NCI-H2029 (cell line): Measurements from ENCODE around the gene C17orf100.
A peak's percentile ranks its signal among the peaks of the same experiment; 100 is the strongest.

Experiments used
- DNase-seq: peaks from one replicate; lab custom pipeline; 2025; lab: John Stamatoyannopoulos, UW

C17orf100 gene

GRCh38 chr17:6651354-6651918, at the start of gene C17orf100, which contains the start of gene MED31:
TSS of gene C17orf100 (plus strand) at chr17:6651762. CDS start at chr17:6651914, 152 bp downstream.
TSS of gene MED31 (minus strand) at chr17:6651605. CDS start at chr17:6651528, 77 bp downstream.
- peak; percentile 84 for DNase-seq

- no peak for DNase-seq
These were observed 49.4 kb upstream of the C17orf100 start for GRCh38 chr17:6602141-6602540.

GRCh38 chr17:6603744-6604325, 47.7 kb upstream of the C17orf100 start:
- DNase-seq, result peak; percentile 1

GRCh38 chr17:6605142-6605541, 46.4 kb upstream of the C17orf100 start:
- no peak for DNase-seq

- no peak for DNase-seq
These were observed 43.2 kb upstream of the C17orf100 start for GRCh38 chr17:6608321-6608720.

DNA sequence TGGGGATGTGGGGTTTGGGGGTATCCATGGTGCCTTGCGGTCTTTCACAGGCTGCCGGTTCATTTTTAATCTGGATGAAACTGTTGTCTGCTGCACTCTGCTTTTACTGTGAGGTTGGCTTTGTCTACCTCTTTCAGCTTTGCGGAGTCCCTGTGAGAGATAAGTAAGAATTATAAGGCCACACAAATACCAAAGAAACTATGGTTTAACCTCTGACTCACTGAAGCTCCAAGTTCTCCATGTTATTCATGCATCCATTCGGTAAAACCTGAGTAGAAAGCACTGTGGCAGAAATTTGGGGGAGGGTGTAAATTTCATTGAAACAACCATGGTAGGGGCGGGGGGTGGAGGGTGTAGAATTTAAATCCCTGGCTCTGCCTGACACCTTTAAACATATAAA, 41.6 kb upstream of the C17orf100 start:
- DNase-seq, result no peak

- DNase-seq, result no peak
These were observed 40.3 kb upstream of the C17orf100 start for GRCh38 chr17:6611231-6611630.

GRCh38 chr17:6623941-6624340, 27.6 kb upstream of the C17orf100 start:
- DNase-seq, result no peak

DNA sequence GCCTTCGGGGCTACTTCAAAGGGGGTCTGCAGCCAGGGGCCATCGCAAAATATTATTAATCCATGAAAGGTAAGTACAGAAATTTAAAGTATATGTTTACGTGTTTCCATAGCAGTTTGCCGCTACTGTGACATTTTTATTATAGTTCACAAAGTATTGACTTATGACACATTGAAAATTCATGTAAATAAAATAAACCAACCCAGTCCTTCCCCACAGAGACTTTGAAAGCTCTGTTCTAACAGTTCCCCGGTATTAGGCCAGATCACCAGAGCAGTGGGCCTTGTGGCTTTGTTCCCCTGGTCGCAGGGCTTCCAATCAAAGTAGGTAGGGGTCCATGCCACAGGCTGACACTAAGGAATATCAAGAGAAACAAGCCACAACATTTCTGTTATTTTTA, 24.9 kb upstream of the C17orf100 start:
- no peak for DNase-seq

GRCh38 chr17:6627019-6627418, 24.5 kb upstream of the C17orf100 start:
- no peak for DNase-seq

GRCh38 chr17:6630390-6630789, 21.2 kb upstream of the C17orf100 start:
- no peak for DNase-seq

DNA sequence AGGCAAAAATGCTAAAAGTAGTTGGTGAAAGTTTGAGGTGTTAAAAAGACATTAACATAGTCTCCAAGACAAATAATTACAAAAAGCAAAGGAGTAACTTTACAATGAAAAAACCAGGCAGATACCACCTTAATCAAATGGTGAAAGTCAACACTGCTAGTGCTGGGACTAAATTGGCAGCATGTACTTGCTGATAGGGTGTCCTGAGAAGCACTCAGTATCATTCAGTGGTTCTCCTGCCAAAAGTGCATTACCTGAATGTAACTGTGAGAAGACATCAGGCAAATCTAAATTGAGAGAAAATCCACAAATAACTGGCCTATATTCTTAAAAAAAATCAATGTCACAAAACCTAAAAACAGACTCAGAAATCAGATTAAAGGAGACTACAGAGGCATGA, 19.0 kb upstream of the C17orf100 start:
- no peak for DNase-seq

- DNase-seq, result no peak
These were observed 18.3 kb upstream of the C17orf100 start for GRCh38 chr17:6633263-6633662.

DNA sequence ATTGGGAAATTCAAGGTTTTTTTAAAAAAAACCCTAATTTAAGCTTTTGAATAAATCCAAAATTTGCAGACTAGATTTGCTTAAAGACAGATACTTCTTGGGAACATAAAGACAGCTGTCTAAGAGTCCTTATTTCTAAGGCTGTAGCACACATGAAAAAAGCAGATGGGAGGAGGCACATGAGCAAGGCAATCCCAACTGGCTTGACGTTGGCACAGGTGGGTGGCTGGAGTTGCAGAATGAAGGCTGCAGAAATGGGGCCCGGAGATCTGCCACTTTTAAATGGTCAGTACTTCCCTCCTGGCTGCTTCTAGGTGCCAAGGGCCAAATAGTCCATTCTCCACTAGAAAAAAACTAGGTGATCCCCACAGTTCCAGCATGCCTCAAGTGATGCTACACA, 15.5 kb upstream of the C17orf100 start:
- no peak for DNase-seq

- DNase-seq, result no peak
These were observed 14.7 kb upstream of the C17orf100 start for GRCh38 chr17:6636616-6637457.

DNA sequence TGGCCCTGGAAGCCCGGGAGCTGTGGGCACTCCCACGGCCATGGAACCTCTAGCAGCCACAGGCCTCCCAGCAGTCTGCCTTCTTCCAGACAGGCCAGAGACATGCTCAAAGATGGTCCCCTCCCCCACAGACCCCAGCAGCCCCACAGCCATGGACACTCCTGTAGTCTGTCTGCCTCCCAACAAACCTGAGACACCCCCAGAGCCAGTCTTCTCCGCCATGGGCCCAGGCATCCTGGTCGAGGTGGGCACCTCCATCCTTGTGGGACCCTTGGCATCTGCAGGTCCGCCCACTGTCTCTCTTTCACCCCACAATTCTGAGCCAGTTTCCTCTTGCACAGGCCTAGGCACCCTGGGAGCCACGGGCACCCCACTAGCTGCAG, 14.1 kb upstream of the C17orf100 start:
- no peak for DNase-seq

DNA sequence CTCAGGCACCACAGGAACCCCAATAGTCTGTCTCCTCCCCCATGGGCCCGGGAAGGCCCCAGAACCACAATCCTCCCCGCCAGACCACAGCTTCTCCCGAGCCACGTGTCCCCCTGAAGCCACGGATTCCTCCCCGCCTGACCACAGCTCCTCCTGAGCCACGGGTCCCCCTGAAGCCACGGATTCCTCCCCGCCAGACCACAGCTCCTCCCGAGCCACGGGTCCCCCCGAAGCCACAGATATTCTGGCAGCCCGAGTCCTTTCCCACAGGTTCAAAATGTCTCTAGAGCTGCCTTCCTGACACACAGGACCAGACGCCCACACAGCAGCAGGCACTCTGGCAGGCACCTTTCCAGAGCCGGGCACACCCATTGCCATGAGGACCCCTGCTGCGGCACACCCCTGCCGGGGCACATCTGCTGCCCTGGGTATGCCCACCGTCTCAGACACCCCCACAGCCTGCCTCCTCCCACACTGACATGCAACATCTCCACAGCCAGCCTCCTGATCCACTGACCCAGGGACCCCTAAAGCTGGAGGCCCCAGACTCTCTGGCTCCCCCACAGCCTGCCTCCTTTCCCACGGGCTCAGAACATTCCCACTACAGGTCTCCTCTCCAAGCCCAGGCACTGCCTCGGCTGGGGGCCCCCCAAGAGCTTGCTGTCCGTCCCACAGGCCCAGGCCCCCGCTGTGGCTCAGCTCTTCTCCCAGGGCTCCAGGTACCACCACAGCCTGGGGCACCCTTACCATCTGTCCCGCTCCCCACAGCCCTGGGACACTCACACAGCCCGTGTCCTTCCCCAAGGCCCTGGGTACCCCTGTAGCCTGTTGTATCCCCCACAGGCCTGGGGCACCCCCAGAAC, 13.3 kb upstream of the C17orf100 start:
- DNase-seq, result no peak

GRCh38 chr17:6639014-6639585, 12.5 kb upstream of the C17orf100 start:
- no peak for DNase-seq

GRCh38 chr17:6639586-6640535, 11.7 kb upstream of the C17orf100 start:
- DNase-seq, result no peak

DNA sequence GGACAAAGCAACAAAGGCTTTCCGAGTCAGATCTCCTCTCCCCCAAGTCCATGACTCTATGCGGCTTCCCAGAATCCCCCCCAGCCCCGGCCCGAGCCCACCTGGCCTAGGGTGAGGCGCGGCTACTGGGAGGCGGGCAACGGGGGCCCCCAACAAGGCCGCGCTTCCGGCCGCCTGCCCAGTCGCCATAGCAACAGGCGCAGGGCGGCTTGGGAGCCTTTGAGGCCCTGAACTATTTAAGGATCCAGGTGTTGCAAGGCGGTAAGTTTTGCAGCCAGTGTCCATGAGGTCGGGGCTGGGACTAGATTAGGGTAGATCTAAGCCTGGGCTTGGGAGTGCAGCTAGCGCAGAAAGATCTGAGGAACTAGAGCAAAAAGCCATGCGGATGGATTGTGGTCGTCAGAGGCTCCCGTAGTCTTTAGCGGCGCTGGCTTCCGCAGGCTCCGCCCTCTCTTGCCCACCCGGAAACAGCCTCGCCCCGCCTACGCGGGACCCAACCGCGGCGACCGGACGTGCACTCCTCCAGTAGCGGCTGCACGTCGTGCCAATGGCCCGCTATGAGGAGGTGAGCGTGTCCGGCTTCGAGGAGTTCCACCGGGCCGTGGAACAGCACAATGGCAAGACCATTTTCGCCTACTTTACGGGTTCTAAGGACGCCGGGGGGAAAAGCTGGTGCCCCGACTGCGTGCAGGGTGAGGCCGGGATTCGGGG, 10.9 kb upstream of the C17orf100 start, which contains the start of the genes KIAA0753 and TXNDC17:
Gene KIAA0753, minus strand, starts transcription at position 176 of the 711 bp plus-strand sequence. CDS start 5,608 bp downstream, outside the sequence.
Gene TXNDC17, plus strand, starts transcription at position 525 of the 711 bp plus-strand sequence. Its CDS starts 23 bp downstream, at position 548.
- DNase-seq, result peak; percentile 61
